HG03432 (cell line): ENCODE measurements around the gene SETX.

Experiments
- ATAC-seq: cut with Tn5 transposase; IDR thresholded peaks from one replicate; pipeline ENCODE4 v1.9.1; 2021; ENCODE audit warnings: mild to moderate bottlenecking, moderate library complexity; ENCODE audit not compliant: unreplicated experiment

Gene SETX

DNA sequence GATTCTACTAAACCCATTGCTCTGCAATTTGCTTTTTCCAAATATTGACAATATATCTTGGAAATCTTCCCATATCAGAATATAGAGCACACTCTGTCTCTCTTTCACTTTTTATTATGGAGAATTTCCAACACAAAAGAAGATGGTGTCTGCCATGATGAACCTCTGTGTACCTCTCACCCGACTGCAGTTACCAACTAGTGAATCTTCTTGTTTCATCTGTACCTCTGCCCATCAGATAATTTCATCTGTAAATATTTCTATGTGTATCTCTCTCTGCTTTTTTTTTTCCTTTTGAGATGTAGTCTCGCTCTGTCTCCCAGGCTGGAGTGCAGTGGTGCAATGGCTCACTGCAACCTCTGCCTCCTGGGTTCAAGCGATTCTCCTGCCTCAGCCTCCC is 130.1 kb downstream of the SETX start:
- no peak for ATAC-seq

DNA sequence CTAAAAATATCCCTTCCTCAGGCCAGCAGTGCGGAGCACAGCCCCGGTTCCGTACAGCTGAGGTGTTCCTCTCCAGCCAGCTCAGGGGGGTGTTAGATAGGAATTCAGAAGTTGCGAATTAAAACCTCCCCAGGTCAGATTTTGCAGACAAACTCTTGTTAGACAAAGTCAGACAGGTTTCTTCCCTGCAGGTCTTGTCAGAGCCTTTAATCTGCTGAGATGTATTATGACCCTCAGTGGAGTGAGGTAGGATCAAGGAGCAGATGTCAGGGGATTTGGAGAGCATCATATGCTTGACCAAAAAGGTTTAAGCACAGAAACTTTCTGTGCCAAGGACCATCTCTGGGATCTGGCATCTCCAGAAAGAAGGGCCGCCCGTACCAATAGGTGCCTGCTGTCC is 132.8 kb downstream of the SETX start:
- no peak for ATAC-seq

DNA sequence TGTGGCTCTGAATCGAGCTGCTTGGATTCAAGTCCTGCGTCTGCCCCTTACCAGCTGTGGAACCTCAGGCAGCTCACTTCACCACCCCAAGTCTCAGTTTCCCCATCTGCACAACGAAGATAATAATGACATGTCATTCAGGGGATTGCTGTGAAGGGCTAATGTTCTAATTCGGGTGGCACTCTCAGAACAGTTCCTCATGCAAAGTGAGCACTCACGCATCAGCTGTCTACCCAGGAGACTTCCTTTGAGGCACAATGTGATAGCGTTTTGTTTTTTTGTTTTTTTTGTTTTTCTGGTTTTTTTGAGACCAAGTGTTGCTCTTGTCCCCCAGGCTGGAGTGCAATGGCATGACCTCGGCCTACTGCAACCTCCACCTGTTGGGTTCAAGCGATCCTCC is 136.6 kb downstream of the SETX start:
- no peak for ATAC-seq

GRCh38 chr9:132216861-132217619 is 137.7 kb downstream of the SETX start:
- ATAC-seq, result no peak

DNA sequence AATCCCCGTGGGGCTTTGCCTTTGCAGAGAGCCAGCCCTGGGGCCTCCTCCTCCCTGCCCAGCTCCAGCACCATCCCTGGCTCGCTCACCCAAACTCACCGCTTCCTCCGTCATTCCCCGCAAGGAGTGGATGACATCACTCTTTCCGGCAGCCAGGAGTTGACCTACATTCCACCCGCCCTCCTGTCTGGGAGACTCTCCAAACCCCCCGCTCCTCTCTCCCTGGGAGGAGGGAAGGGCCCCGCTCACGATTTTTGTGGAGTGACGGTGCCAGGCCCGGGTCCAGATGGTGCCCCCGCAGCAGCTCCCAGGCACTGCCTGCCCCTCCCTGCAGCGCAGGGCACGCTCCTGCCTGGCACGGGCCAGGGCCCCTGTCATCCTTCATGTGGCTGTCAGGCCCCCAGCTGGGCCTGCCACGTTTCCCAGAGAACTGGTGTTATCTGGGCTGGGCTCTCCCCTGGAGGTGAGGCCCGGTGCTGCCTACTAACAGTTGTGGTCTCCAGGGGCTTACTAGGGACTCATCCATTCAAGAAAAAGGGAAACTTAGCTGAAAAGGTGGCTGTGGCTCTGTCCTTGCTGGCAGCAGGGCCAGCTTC is 140.7 kb downstream of the SETX start:
- ATAC-seq, result no peak

GRCh38 chr9:132211570-132211969 is 143.2 kb downstream of the SETX start:
- ATAC-seq, result no peak
